Epithelial cell of proximal tubule (primary cell): ENCODE results near the gene FRMPD3. TPM values are rescaled to one million over a fixed set of nuclear protein-coding genes. Genes with fewer than 3 reads are reported as not detected.
A peak's percentile ranks its signal among the peaks of the same experiment; 100 is the strongest.
"Not testable (repeated sequence)": the region's sequence is repeated elsewhere in the genome, so short reads cannot be mapped to it uniquely, and the experiment has no call there.

Experiments used
- DNase-seq: peaks from one replicate; pipeline ENCODE4 v3.0.0-alpha.2; 2011; ENCODE audit warnings: low read depth
- H3K4me3 ChIP-seq: 2 replicates; pipeline ENCODE4 v1.5.1; 2011; ENCODE audit warnings: low read depth, mild to moderate bottlenecking, low read length
- total RNA-seq: library from RNA; depleted of rRNA; stranded (reverse); fragments of >200 nt; gene quantifications from 2 replicates; pipeline ENCODE4 v1.2.3, GENCODE V29; 2015
- TF ChIP-seq, protein P1 (sequence below): conservative IDR thresholded peaks from 2 replicates; pipeline ENCODE4 v1.5.1; 2012; ENCODE audit warnings: low read depth, mild to moderate bottlenecking, low read length

FRMPD3 gene
- total RNA-seq, 1 donor from 2014 or later = 0.12 TPM

GRCh38 chrX:107452581-107452980 lies 3.1 kb downstream of the FRMPD3 start:
- no peak overlapping the region for H3K4me3 ChIP-seq
- no peak for DNase-seq
- TF ChIP-seq, protein P1, sequence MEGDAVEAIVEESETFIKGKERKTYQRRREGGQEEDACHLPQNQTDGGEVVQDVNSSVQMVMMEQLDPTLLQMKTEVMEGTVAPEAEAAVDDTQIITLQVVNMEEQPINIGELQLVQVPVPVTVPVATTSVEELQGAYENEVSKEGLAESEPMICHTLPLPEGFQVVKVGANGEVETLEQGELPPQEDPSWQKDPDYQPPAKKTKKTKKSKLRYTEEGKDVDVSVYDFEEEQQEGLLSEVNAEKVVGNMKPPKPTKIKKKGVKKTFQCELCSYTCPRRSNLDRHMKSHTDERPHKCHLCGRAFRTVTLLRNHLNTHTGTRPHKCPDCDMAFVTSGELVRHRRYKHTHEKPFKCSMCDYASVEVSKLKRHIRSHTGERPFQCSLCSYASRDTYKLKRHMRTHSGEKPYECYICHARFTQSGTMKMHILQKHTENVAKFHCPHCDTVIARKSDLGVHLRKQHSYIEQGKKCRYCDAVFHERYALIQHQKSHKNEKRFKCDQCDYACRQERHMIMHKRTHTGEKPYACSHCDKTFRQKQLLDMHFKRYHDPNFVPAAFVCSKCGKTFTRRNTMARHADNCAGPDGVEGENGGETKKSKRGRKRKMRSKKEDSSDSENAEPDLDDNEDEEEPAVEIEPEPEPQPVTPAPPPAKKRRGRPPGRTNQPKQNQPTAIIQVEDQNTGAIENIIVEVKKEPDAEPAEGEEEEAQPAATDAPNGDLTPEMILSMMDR = no peak

GRCh38 chrX:107454302-107454701 lies 4.8 kb downstream of the FRMPD3 start:
- peak; percentile 20 for DNase-seq
- no peak overlapping the region for H3K4me3 ChIP-seq
- TF ChIP-seq, protein P1 = no peak

- TF ChIP-seq, protein P1 = no peak
- DNase-seq = no peak
- no peak overlapping the region for H3K4me3 ChIP-seq
Measured at GRCh38 chrX:107457289-107457688, 7.8 kb downstream of the FRMPD3 start.

DNA sequence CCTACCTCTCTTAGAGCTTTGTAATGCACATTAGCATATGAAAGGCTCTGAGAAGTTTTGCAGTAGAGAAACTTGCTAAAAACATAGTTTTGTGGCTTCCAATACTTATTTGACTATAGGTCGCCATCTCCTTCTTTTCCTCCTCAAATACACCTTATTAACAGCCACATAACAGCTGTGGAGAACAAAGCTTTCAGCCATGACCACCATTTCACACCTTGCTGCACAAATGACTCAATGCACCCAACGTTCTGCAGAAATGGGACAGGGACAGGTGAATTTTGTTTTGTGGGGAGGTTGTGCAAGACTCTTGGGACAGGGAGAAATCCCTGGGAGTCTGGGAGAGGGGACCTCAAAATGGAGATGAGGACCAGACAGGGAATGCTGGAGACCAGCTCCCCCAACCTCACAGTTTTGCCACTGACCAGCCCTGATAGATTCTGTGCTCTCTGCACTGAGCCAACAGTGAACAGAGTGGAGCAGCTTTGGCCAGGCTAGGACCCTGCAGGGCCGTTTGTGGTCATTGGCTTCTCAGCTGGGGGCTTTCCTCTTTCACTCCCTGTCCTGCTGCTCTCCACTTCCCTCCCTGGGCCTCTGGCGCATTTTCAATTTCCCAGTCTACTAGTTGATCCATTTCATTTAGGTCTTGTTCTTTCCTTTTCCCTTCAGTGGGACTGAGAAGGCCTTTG lies 16.6 kb downstream of the FRMPD3 start:
- TF ChIP-seq, protein P1 = no peak
- no peak for DNase-seq
- no peak overlapping the region for H3K4me3 ChIP-seq

DNA sequence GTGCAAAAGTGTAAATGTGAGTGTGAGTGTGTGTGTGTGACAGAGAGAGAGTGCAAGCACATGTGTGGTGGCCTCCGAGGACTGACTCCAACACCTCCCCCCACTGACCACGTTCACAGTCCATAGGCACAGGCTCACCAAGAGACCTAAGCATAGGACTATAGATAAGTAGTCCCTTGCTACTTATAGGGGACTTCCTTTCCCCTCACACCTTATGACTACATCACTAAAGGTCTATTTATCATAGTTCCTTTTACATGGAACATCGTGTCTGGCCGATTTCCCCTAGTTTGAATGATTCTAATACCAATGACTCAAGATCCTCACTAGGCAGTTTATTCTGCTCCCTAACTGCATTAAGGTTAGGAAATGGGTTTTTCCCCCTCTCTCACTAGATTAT lies 17.8 kb downstream of the FRMPD3 start:
- H3K4me3 ChIP-seq = no peak overlapping the region
- TF ChIP-seq, protein P1 = no peak
- DNase-seq = no peak

DNA sequence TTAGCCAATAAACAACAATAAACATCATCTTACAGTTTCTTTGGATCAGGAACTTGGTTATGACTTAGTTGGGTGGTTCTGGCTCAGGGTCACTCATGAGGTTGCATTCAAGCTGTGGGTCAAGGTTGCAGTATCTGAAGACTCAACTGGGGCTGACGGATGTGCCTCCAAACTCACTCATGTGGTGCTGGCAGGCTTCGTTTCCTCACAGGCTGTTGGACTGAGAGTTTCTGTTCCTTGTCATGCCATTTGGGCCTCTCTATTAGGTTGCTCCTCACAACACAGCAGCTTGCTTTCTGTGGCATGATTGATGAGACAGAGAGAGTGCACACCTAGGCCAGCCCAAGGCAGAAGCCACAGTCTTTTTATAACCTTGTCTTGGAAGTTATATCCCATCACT lies 20.7 kb downstream of the FRMPD3 start:
- no peak overlapping the region for H3K4me3 ChIP-seq
- TF ChIP-seq, protein P1 = no peak
- no peak for DNase-seq

GRCh38 chrX:107470971-107471370 lies 21.5 kb downstream of the FRMPD3 start:
- TF ChIP-seq, protein P1 = peak; percentile 26
- DNase-seq = no peak
- H3K4me3 ChIP-seq = no peak overlapping the region

DNA sequence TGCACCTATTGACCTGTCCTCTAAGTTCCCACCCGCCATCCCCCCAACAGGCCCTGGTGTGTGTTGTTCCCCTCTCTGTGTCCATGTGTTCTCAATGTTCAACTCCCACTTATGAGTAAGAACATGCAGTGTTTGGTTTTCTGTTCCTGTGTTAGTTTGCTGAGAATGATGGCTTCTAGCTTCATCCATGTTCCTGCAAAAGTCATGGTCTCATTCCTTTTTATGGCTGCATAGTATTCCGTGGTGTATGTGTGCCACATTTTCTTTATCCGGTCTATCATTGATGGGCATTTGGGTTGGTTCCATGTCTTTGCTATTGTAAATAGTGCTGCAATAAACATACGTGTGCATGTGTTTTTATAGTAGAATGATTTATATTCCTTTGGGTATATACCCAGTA lies 22.0 kb downstream of the FRMPD3 start:
- not testable (repeated sequence) for DNase-seq

More for the DNA sequence above, 22.0 kb downstream of the FRMPD3 start:
- H3K4me3 ChIP-seq = not testable (repeated sequence)
